Astrocyte (in vitro differentiated cells and primary cell): ENCODE results near the gene ADGRD2. TPM values are rescaled to one million over a fixed set of nuclear protein-coding genes. Genes with fewer than 3 reads are reported as not detected.

Experiments
- DNase-seq: peaks from one replicate; pipeline ENCODE4 v3.0.0-alpha.2; 2010; ENCODE audit warnings: low read depth
- FAIRE-seq: peaks from 2 replicates; lab custom pipeline; 2011; peaks lifted over from hg19 to GRCh38; lab: Jason Lieb, UNC
- H2AFZ ChIP-seq: 2 replicates; pipeline ENCODE4 v1.6.0; 2012; ENCODE audit warnings: low read depth, low read length, inconsistent platforms
- H3K27ac ChIP-seq: 2 replicates; pipeline ENCODE4 v1.5.1; 2011; ENCODE audit warnings: low read depth, low read length, inconsistent platforms
- H3K27me3 ChIP-seq: 2 replicates; pipeline ENCODE4 v1.6.0; 2011; ENCODE audit warnings: low read length, inconsistent platforms; ENCODE audit not compliant: insufficient read depth
- H3K36me3 ChIP-seq: 2 replicates; pipeline ENCODE4 v1.5.1; 2011; ENCODE audit warnings: low read length, inconsistent platforms; ENCODE audit not compliant: insufficient read depth
- H3K4me1 ChIP-seq: 2 replicates; pipeline ENCODE4 v1.5.1; 2011; ENCODE audit warnings: low read length, inconsistent platforms; ENCODE audit not compliant: insufficient read depth
- H3K4me2 ChIP-seq: 2 replicates; pipeline ENCODE4 v1.6.0; 2012; ENCODE audit warnings: low read length, inconsistent platforms
- H3K4me3 ChIP-seq: 2 replicates; pipeline ENCODE4 v1.5.1; 2011; ENCODE audit warnings: low read depth, mild to moderate bottlenecking, low read length, inconsistent platforms; ENCODE audit not compliant: insufficient read depth
- H3K79me2 ChIP-seq: 2 replicates; pipeline ENCODE4 v1.6.0; 2012; ENCODE audit warnings: mild to moderate bottlenecking, low read length, inconsistent platforms; ENCODE audit not compliant: insufficient read depth
- H3K9ac ChIP-seq: 2 replicates; pipeline ENCODE4 v1.6.0; 2012; ENCODE audit warnings: mild to moderate bottlenecking, low read length, inconsistent platforms
- H3K9me3 ChIP-seq: 2 replicates; pipeline ENCODE4 v1.5.1; 2012; ENCODE audit warnings: low read depth, mild to moderate bottlenecking, low read length, inconsistent platforms; ENCODE audit not compliant: insufficient read depth
- H4K20me1 ChIP-seq: 2 replicates; pipeline ENCODE4 v1.6.0; 2012; ENCODE audit warnings: low read length, inconsistent platforms; ENCODE audit not compliant: insufficient read depth
- H3K27ac Mint-ChIP-seq: one replicate; pipeline ENCODE4 v1.8.0; 2021; ENCODE audit warnings: mild to moderate bottlenecking, mixed read lengths; ENCODE audit not compliant: unreplicated experiment
- H3K27me3 Mint-ChIP-seq: one replicate; pipeline ENCODE4 v1.8.0; 2021; ENCODE audit warnings: low read depth, mixed read lengths; ENCODE audit not compliant: unreplicated experiment
- H3K36me3 Mint-ChIP-seq: one replicate; pipeline ENCODE4 v1.8.0; 2021; ENCODE audit warnings: low read depth, mixed read lengths; ENCODE audit not compliant: unreplicated experiment
- H3K4me1 Mint-ChIP-seq: one replicate; pipeline ENCODE4 v1.8.0; 2021; ENCODE audit warnings: low read depth, mixed read lengths; ENCODE audit not compliant: unreplicated experiment
- H3K4me3 Mint-ChIP-seq: one replicate; pipeline ENCODE4 v1.8.0; 2021; ENCODE audit warnings: mild to moderate bottlenecking, moderate library complexity, mixed read lengths; ENCODE audit not compliant: unreplicated experiment
- H3K9me3 Mint-ChIP-seq: one replicate; pipeline ENCODE4 v1.8.0; 2021; ENCODE audit warnings: mild to moderate bottlenecking, mixed read lengths; ENCODE audit not compliant: unreplicated experiment
- EZH2 ChIP-seq: IDR thresholded peaks from 2 replicates; pipeline ENCODE4 v1.6.1; 2012; ENCODE audit warnings: mild to moderate bottlenecking, low read length, inconsistent platforms; ENCODE audit not compliant: insufficient read depth
- total RNA-seq: library from RNA; stranded (reverse); gene quantifications from 2 replicates; pipeline ENCODE4 v1.2.1, GENCODE V29; 2021
- TF ChIP-seq, protein P1 (sequence below): IDR thresholded peaks from 2 replicates; pipeline ENCODE4 v1.5.1; 2011; ENCODE audit warnings: low read depth, mild to moderate bottlenecking, inconsistent platforms, low read length, moderate library complexity; ENCODE audit not compliant: insufficient read depth

ADGRD2 gene
- total RNA-seq, 1 donor from 2014 or later, result not detected

DNA sequence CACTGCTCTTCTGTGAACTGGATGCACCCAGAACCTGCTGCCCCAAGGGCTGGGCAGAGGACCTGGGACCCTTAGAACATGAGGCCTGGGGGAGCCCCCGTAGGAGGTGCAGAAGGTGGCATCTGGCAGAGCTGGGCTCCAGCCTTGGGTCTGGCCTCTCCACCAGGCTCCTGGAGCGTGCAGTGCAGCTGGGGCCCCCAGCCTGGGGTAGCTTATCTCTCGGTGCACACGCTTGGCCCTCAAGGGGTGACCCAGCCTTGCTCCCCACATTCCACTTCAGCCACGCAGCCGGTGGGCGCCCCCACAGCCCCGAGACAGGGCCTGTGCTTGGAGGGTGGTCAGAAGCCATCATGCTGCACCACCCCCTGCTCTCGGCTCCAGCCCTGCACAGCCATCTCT lies 62.6 kb downstream of the ADGRD2 start:
- H4K20me1 ChIP-seq, result no peaks in the 10 kb centered on the region
- no peaks in the 10 kb centered on the region for H3K36me3 ChIP-seq
- Mint-ChIP-seq H3K27ac (no peak overlapping the region), H3K36me3 (peaks cover 13% of the 10 kb centered on the region), H3K9me3 (no peaks in the 10 kb centered on the region), H3K4me3 (no peak overlapping the region), H3K27me3 (peaks cover 5% of the 10 kb centered on the region), H3K4me1 (no peaks in the 10 kb centered on the region)
- H3K79me2 ChIP-seq, result no peaks in the 10 kb centered on the region
- no peak overlapping the region for H3K4me3 ChIP-seq
- H3K4me2 ChIP-seq, result no peak overlapping the region
- peaks cover 3% of the 10 kb centered on the region for H3K27me3 ChIP-seq
- no peaks in the 10 kb centered on the region for H3K9me3 ChIP-seq
- DNase-seq (no peak), FAIRE-seq (no peak)
- H3K4me1 ChIP-seq, result no peaks in the 10 kb centered on the region
- H2AFZ ChIP-seq, result no peak overlapping the region
- no peak overlapping the region for H3K27ac ChIP-seq
- no peak overlapping the region for H3K9ac ChIP-seq
- TF ChIP-seq, protein P1, sequence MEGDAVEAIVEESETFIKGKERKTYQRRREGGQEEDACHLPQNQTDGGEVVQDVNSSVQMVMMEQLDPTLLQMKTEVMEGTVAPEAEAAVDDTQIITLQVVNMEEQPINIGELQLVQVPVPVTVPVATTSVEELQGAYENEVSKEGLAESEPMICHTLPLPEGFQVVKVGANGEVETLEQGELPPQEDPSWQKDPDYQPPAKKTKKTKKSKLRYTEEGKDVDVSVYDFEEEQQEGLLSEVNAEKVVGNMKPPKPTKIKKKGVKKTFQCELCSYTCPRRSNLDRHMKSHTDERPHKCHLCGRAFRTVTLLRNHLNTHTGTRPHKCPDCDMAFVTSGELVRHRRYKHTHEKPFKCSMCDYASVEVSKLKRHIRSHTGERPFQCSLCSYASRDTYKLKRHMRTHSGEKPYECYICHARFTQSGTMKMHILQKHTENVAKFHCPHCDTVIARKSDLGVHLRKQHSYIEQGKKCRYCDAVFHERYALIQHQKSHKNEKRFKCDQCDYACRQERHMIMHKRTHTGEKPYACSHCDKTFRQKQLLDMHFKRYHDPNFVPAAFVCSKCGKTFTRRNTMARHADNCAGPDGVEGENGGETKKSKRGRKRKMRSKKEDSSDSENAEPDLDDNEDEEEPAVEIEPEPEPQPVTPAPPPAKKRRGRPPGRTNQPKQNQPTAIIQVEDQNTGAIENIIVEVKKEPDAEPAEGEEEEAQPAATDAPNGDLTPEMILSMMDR, result no peak
- no peak for TF ChIP-seq EZH2

DNA sequence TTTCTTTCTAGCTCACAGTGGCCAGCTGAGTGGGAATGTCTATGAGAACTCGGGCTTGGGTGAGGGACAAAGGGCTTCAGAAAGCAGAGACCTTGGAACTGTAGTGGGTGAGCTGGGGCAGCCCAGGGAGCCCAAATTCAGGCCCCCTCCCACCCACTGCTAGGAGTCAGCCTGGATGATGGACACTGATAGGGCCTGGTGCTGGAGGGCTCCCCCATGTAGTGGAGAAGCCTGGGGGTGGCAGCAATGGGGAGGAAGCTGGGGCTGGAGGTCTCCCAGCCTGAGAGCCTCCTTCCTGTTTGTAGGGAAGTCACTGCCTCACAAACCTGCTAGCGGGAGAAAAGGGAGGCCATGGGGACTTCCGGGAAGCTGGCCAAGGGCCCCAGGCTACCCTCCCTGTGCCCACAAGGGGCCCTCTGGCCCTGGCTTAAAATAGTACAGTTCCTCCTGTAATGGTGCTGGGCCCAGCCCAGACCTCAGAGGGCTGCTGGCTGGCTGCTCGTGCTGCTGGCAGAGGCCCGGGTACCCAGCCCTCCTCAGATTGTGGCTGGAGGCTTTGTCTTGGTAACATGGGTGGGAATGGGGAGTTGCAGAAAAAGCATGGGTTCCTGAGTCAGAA lies 63.2 kb downstream of the ADGRD2 start:
- no peak overlapping the region for H3K4me3 ChIP-seq
- H4K20me1 ChIP-seq, result no peaks in the 10 kb centered on the region
- H3K9me3 ChIP-seq, result no peaks in the 10 kb centered on the region
- no peak overlapping the region for H3K9ac ChIP-seq
- H3K27ac ChIP-seq, result no peak overlapping the region
- FAIRE-seq, result no peak
- no peak for DNase-seq
- no peak overlapping the region for H3K4me3 Mint-ChIP-seq
- no peaks in the 10 kb centered on the region for H3K79me2 ChIP-seq
- no peaks in the 10 kb centered on the region for H3K4me1 ChIP-seq
- no peak overlapping the region for H2AFZ ChIP-seq
- no peaks in the 10 kb centered on the region for H3K36me3 ChIP-seq
- peaks cover 3% of the 10 kb centered on the region for H3K27me3 ChIP-seq
- H3K4me1 Mint-ChIP-seq, result no peaks in the 10 kb centered on the region
- no peaks in the 10 kb centered on the region for H3K9me3 Mint-ChIP-seq
- H3K4me2 ChIP-seq, result no peak overlapping the region
- H3K27me3 Mint-ChIP-seq, result peaks cover 5% of the 10 kb centered on the region
- TF ChIP-seq, protein P1, result no peak
- TF ChIP-seq EZH2, result no peak
- H3K36me3 Mint-ChIP-seq, result peaks cover 13% of the 10 kb centered on the region
- H3K27ac Mint-ChIP-seq, result no peak overlapping the region

DNA sequence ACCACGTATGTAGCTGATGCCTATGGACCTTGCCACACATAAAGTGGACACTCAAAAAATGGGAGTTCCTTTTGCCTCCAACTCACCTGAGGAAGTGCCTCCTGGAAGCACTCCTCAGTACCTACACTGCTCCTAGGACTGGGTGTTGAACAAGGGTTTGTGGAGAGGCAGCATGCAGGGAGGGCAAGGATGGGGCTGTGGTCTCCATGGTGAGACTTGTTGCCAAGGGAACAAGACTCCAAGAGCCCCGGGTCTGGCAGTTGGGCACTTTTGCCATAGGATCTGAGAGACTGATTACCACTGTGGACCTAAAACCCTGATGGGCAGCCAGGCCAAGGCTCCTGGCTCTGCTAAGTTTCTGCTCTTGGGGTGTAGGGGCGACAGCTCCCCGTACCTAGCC lies 63.9 kb downstream of the ADGRD2 start:
- Histone ChIP-seq H3K79me2 (no peaks in the 10 kb centered on the region), H3K4me3 (no peak overlapping the region), H3K9ac (no peak overlapping the region), H2AFZ (no peak overlapping the region), H4K20me1 (no peaks in the 10 kb centered on the region), H3K9me3 (no peaks in the 10 kb centered on the region), H3K27me3 (peaks cover 3% of the 10 kb centered on the region), H3K4me1 (no peaks in the 10 kb centered on the region), H3K4me2 (no peak overlapping the region), H3K27ac (no peak overlapping the region), H3K36me3 (no peaks in the 10 kb centered on the region)
- Mint-ChIP-seq H3K36me3 (peaks cover 14% of the 10 kb centered on the region), H3K4me3 (no peak overlapping the region), H3K27me3 (peaks cover 5% of the 10 kb centered on the region), H3K27ac (no peak overlapping the region), H3K4me1 (no peaks in the 10 kb centered on the region), H3K9me3 (no peaks in the 10 kb centered on the region)
- TF ChIP-seq EZH2, result no peak
- TF ChIP-seq, protein P1, result no peak
- no peak for FAIRE-seq
- no peak for DNase-seq
